Measurements from ENCODE around the gene TRAPPC5. TPM values are rescaled to one million over a fixed set of nuclear protein-coding genes. Genes with fewer than 3 reads are reported as not detected.

Gene TRAPPC5
- total and polyA plus RNA-seq, 3 donors from 2014 or later, result 194 to 226 (median 214) TPM

GRCh38 chr19:7635670-7636069 lies 45.0 kb upstream of the TRAPPC5 start:
- Histone ChIP-seq H3K4me1 (peaks cover 2% of the 10 kb centered on the region), H3K9me3 (no peaks in the 10 kb centered on the region), H3K27me3 (no peaks in the 10 kb centered on the region), H3K36me3 (ENCODE audit: low read depth, missing control alignments) (no peaks in the 10 kb centered on the region), H3K4me3 (no peak overlapping the region), H3K27ac (no peak overlapping the region)
- TF ChIP-seq POLR2A (IDR thresholded peaks at IDR 0.05) (no peak), CTCF (IDR thresholded peaks at IDR 0.05) (no peak)
- DNase-seq, result no peak
- intact Hi-C loops (cut with DNase I; ENCODE audit: low total_unique reads), result no loop called here
- WGBS, 2 donors, result 47 to 60% methylated on average over 6 of the region's 6 CpGs

GRCh38 chr19:7636317-7636690 lies 44.3 kb upstream of the TRAPPC5 start:
- TF ChIP-seq POLR2A (IDR thresholded peaks at IDR 0.05) (no peak), CTCF (IDR thresholded peaks at IDR 0.05) (no peak)
- H3K36me3 ChIP-seq (ENCODE audit: low read depth, missing control alignments), result no peaks in the 10 kb centered on the region
- H3K9me3 ChIP-seq, result no peaks in the 10 kb centered on the region
- intact Hi-C loops (cut with DNase I; ENCODE audit: low total_unique reads), result no loop called here
- no peak overlapping the region for H3K27ac ChIP-seq
- H3K4me3 ChIP-seq, result peak overlapping the region; percentile 53 to 66
- WGBS, 2 donors, result 59 to 62% methylated on average over 3 to 16 of the region's 16 CpGs
- H3K27me3 ChIP-seq, result no peaks in the 10 kb centered on the region
- no peaks in the 10 kb centered on the region for H3K4me1 ChIP-seq
- DNase-seq, result no peak

- intact Hi-C loops (cut with DNase I; ENCODE audit: low total_unique reads), result no loop called here
- H3K27me3 ChIP-seq, result no peaks in the 10 kb centered on the region
- WGBS, 2 donors, result 0 to 5% methylated on average over 1 to 57 of the region's 61 CpGs
- TF ChIP-seq POLR2A (IDR thresholded peaks at IDR 0.05) (no peak), CTCF (IDR thresholded peaks at IDR 0.05) (no peak)
- no peaks in the 10 kb centered on the region for H3K36me3 ChIP-seq (ENCODE audit: low read depth, missing control alignments)
- H3K4me3 ChIP-seq, result peak within 1 kb of the TSS; percentile 53 to 66
- DNase-seq, result peak; percentile 86
- peak within 1 kb of the TSS; percentile 47 to 82 for H3K27ac ChIP-seq
- no peaks in the 10 kb centered on the region for H3K4me1 ChIP-seq
- no peaks in the 10 kb centered on the region for H3K9me3 ChIP-seq
Measured at GRCh38 chr19:7636691-7637373, 43.8 kb upstream of the TRAPPC5 start, which contains the start of gene STXBP2. STXBP2 (plus strand) TSS chr19:7637110; CDS start chr19:7637150, 40 bp downstream.

- Histone ChIP-seq H3K4me1 (no peaks in the 10 kb centered on the region), H3K4me3 (peak overlapping the region; percentile 53 to 66), H3K27ac (peak overlapping the region; percentile 47 to 82), H3K9me3 (no peaks in the 10 kb centered on the region), H3K36me3 (ENCODE audit: low read depth, missing control alignments) (no peaks in the 10 kb centered on the region), H3K27me3 (no peaks in the 10 kb centered on the region)
- peak; percentile 78 for DNase-seq
- WGBS, 2 donors, result 23 to 36% methylated on average over 20 to 30 of the region's 30 CpGs
- TF ChIP-seq CTCF (IDR thresholded peaks at IDR 0.05) (no peak), POLR2A (IDR thresholded peaks at IDR 0.05) (no peak)
- intact Hi-C loops (cut with DNase I; ENCODE audit: low total_unique reads), result no loop called here
Measured at GRCh38 chr19:7637374-7638256, 43.0 kb upstream of the TRAPPC5 start.
